Ishikawa (cell line): ENCODE data around the gene GABRB1.
A peak's percentile ranks its signal among the peaks of the same experiment; 100 is the strongest.

Experiments used
- CEBPB ChIP-seq: IDR thresholded peaks from 2 replicates; pipeline ENCODE4 v1.6.1; 2012
- CREB1 ChIP-seq: IDR thresholded peaks from 2 replicates; pipeline ENCODE4 v1.6.1; 2012; ENCODE audit warnings: low read depth
- EGR1 ChIP-seq: IDR thresholded peaks from 2 replicates; pipeline ENCODE4 v1.6.1; 2012
- EP300 ChIP-seq: IDR thresholded peaks from 2 replicates; pipeline ENCODE4 v1.6.1; 2012; ENCODE audit warnings: borderline replicate concordance
- FOXM1 ChIP-seq: IDR thresholded peaks from 2 replicates; pipeline ENCODE4 v1.6.1; 2012; ENCODE audit warnings: low read depth, borderline replicate concordance
- NFIC ChIP-seq: IDR thresholded peaks from 2 replicates; pipeline ENCODE4 v1.6.1; 2012
- RAD21 ChIP-seq: IDR thresholded peaks from 2 replicates; pipeline ENCODE4 v1.6.1; 2012; ENCODE audit warnings: low read depth
- TAF1 ChIP-seq: IDR thresholded peaks from 2 replicates; pipeline ENCODE4 v1.6.1; 2012; ENCODE audit warnings: low read depth, mild to moderate bottlenecking
- TCF12 ChIP-seq: IDR thresholded peaks from 2 replicates; pipeline ENCODE4 v1.6.1; 2012; ENCODE audit warnings: low read depth
- TEAD4 ChIP-seq: IDR thresholded peaks from 2 replicates; pipeline ENCODE4 v1.6.1; 2012
- YY1 ChIP-seq: IDR thresholded peaks from 2 replicates; pipeline ENCODE4 v1.6.1; 2012; ENCODE audit warnings: low read depth
- ZBTB7A ChIP-seq: IDR thresholded peaks from 2 replicates; pipeline ENCODE4 v1.6.1; 2012; ENCODE audit warnings: low read depth
- TF ChIP-seq, protein P1 (sequence below): IDR thresholded peaks from 2 replicates; pipeline ENCODE4 v1.6.1; 2012
- TF ChIP-seq, protein P2 (sequence below): IDR thresholded peaks from 2 replicates; pipeline ENCODE4 v1.6.1; 2012
- TF ChIP-seq, protein P3 (sequence below): IDR thresholded peaks from 2 replicates; pipeline ENCODE4 v1.6.1; 2012; ENCODE audit warnings: low read depth, mild to moderate bottlenecking

Gene GABRB1

DNA sequence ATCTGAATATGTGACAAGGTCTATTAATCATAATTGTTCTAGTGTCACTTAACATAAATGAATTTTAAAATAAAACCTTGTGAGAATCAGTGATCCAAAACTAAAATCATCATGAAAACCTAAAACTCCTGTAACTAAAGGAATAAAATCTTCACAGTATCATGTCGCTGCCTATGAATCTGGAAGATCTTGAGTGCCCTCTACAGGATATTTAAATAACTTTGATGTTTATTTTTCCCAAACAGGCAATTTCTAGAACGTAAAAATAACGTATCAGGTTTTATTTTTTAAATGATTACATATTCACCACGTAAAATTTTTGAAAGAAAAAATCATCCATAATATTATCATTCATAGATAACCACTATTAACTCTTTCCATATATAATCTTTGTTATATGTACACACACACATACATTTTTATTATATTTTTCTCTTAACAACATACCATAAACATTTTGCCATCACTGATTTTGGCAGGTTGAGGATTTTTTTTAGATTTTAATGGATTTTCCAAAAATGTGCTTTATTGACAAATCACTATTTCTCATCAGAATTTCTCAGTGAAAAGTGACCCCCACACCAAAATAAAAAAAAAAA, 352.6 kb downstream of the GABRB1 start:
- TF ChIP-seq, protein P1, sequence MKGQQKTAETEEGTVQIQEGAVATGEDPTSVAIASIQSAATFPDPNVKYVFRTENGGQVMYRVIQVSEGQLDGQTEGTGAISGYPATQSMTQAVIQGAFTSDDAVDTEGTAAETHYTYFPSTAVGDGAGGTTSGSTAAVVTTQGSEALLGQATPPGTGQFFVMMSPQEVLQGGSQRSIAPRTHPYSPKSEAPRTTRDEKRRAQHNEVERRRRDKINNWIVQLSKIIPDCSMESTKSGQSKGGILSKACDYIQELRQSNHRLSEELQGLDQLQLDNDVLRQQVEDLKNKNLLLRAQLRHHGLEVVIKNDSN, result no peak
- no peak for TF ChIP-seq CREB1
- no peak for TF ChIP-seq NFIC
- peak; percentile 66 for TF ChIP-seq RAD21
- TF ChIP-seq EGR1, result no peak
- no peak for TF ChIP-seq CEBPB

DNA sequence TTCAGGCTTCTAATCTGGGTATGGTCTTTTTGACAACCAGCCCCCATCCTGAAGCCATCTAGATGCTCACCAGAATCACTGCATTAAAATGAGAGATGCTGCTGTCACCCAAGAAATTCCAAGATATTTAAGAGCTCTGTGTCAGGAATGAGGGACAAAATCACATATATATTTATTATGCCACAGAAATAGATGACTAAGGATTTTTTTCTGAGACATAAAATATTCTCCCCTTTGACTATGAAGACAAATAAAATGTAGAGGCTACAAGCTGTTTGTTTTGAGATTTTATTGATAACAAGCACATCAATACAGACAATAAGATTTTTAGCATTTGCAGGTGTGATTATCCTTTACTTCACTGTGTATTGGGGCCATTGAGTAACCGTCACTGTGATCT, 354.8 kb downstream of the GABRB1 start:
- no peak for TF ChIP-seq EGR1
- TF ChIP-seq, protein P1, result no peak
- no peak for TF ChIP-seq TCF12
- TF ChIP-seq EP300, result no peak
- TF ChIP-seq RAD21, result no peak
- no peak for TF ChIP-seq YY1
- TF ChIP-seq FOXM1, result no peak
- TF ChIP-seq ZBTB7A, result no peak
- TF ChIP-seq, protein P2, sequence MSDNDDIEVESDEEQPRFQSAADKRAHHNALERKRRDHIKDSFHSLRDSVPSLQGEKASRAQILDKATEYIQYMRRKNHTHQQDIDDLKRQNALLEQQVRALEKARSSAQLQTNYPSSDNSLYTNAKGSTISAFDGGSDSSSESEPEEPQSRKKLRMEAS, result no peak
- TF ChIP-seq CREB1, result no peak
- TF ChIP-seq, protein P3, sequence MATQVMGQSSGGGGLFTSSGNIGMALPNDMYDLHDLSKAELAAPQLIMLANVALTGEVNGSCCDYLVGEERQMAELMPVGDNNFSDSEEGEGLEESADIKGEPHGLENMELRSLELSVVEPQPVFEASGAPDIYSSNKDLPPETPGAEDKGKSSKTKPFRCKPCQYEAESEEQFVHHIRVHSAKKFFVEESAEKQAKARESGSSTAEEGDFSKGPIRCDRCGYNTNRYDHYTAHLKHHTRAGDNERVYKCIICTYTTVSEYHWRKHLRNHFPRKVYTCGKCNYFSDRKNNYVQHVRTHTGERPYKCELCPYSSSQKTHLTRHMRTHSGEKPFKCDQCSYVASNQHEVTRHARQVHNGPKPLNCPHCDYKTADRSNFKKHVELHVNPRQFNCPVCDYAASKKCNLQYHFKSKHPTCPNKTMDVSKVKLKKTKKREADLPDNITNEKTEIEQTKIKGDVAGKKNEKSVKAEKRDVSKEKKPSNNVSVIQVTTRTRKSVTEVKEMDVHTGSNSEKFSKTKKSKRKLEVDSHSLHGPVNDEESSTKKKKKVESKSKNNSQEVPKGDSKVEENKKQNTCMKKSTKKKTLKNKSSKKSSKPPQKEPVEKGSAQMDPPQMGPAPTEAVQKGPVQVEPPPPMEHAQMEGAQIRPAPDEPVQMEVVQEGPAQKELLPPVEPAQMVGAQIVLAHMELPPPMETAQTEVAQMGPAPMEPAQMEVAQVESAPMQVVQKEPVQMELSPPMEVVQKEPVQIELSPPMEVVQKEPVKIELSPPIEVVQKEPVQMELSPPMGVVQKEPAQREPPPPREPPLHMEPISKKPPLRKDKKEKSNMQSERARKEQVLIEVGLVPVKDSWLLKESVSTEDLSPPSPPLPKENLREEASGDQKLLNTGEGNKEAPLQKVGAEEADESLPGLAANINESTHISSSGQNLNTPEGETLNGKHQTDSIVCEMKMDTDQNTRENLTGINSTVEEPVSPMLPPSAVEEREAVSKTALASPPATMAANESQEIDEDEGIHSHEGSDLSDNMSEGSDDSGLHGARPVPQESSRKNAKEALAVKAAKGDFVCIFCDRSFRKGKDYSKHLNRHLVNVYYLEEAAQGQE, result no peak

DNA sequence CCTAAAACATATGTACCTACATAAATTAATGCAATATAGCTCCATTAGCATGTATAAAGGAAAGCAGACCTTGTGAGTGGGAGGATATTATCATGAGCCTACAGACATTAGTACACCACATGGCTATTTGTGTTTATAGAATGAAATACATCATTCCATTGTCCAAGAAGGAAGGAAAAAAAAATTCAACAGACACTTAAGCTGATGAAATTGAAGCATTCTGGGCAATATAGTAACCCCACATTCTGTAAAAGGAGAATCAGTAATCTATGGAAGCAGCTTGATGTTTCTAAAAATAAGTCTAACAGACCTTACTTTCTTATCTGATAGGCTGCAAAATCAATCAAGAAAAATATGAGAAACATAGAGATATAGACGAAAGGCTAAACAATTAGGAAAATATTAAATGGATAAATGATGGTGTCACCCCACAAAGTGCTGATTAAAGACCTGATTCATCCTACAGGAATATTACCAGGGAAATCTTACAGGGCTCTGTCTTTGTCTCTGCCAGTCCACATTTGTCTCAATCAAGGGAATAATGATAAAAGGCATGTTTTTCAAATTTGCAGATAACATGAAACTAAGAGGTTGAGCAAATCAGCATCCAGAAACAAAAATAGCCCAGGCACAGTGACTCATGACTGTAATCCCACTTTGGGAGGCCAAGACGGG, 355.3 kb downstream of the GABRB1 start:
- TF ChIP-seq, protein P1, result no peak
- TF ChIP-seq EGR1, result no peak
- no peak for TF ChIP-seq TAF1
- no peak for TF ChIP-seq TCF12
- no peak for TF ChIP-seq YY1
- no peak for TF ChIP-seq TEAD4
- TF ChIP-seq CREB1, result no peak
- no peak for TF ChIP-seq CEBPB
- no peak for TF ChIP-seq ZBTB7A
- no peak for TF ChIP-seq EP300
- TF ChIP-seq, protein P3, result no peak
- TF ChIP-seq RAD21, result no peak
- TF ChIP-seq, protein P2, result no peak
- TF ChIP-seq FOXM1, result no peak
- TF ChIP-seq NFIC, result no peak

DNA sequence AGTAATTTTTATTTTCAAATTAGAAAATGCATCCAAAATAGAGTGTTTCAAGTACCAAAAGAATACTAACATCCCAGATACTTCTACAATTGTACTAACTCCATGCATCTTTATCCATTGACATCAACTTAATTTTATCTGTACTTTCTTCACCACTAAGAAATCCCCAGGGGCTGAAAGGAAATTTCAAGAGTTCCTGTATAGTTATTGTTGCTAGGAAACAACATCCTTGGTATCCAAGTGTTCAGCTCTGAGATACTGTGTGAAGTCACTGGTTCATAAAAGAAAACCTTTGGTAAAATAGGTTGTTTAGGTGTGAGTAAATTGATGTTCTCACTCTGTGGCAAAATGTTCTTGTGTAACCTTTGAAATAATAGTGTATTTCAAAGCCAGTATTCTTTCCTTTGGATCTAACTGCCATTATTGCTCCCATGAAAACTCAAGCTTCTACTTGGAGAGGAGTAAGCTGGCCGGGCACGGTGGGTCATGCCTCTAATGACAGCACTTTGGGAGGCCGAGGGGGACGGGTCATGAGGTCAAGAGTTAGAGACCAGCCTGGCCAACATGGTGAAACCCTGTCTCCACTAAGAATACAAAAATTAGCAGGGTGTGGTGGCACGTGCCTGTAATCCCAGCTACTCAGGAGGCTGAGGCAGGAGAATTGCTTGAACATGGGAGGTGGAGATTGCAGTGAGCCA, 359.2 kb downstream of the GABRB1 start:
- no peak for TF ChIP-seq TEAD4
- no peak for TF ChIP-seq TCF12
- no peak for TF ChIP-seq NFIC
- no peak for TF ChIP-seq TAF1
- TF ChIP-seq, protein P3, result no peak
- no peak for TF ChIP-seq FOXM1
- TF ChIP-seq CEBPB, result no peak
- no peak for TF ChIP-seq RAD21
- no peak for TF ChIP-seq YY1
- TF ChIP-seq EP300, result no peak
- TF ChIP-seq, protein P1, result no peak
- TF ChIP-seq CREB1, result no peak
- TF ChIP-seq, protein P2, result no peak
- TF ChIP-seq ZBTB7A, result no peak
- no peak for TF ChIP-seq EGR1
